A204.1 (cell line): ENCODE data around the gene GAL3ST2.
"Not testable (repeated sequence)": the region's sequence is repeated elsewhere in the genome, so short reads cannot be mapped to it uniquely, and the experiment has no call there.

Source experiments
- FAIRE-seq: peaks from 2 replicates; lab custom pipeline; 2012; peaks lifted over from hg19 to GRCh38; lab: Jason Lieb, UNC

The GAL3ST2 gene

GRCh38 chr2:241795021-241795999, 18.7 kb downstream of the GAL3ST2 start:
- FAIRE-seq, result no peak

GRCh38 chr2:241796209-241796608, 19.6 kb downstream of the GAL3ST2 start:
- no peak for FAIRE-seq

- FAIRE-seq, result no peak
Measured at GRCh38 chr2:241796610-241797138, 20.1 kb downstream of the GAL3ST2 start.

- FAIRE-seq, result no peak
Measured at GRCh38 chr2:241797441-241798080, 20.9 kb downstream of the GAL3ST2 start.

- FAIRE-seq, result no peak
Measured at GRCh38 chr2:241798081-241798630, 21.5 kb downstream of the GAL3ST2 start.

- no peak for FAIRE-seq
Measured at GRCh38 chr2:241798631-241799521, 22.3 kb downstream of the GAL3ST2 start.

- FAIRE-seq, result no peak
Measured at GRCh38 chr2:241799522-241800197, 23.0 kb downstream of the GAL3ST2 start.

- not testable (repeated sequence) for FAIRE-seq
Measured at GRCh38 chr2:241800198-241800903, 23.7 kb downstream of the GAL3ST2 start.

- FAIRE-seq, result no peak
Measured at GRCh38 chr2:241801611-241802420, 25.2 kb downstream of the GAL3ST2 start.

GRCh38 chr2:241802421-241803318, 26.0 kb downstream of the GAL3ST2 start:
- FAIRE-seq, result no peak

GRCh38 chr2:241803387-241804325, 27.0 kb downstream of the GAL3ST2 start:
- FAIRE-seq, result no peak

GRCh38 chr2:241804326-241805229, 28.0 kb downstream of the GAL3ST2 start:
- FAIRE-seq, result no peak

GRCh38 chr2:241806217-241806616, 29.6 kb downstream of the GAL3ST2 start:
- not testable (repeated sequence) for FAIRE-seq

- FAIRE-seq, result no peak
Measured at GRCh38 chr2:241808051-241808720, 31.6 kb downstream of the GAL3ST2 start.

- FAIRE-seq, result no peak
Measured at GRCh38 chr2:241808721-241809382, 32.2 kb downstream of the GAL3ST2 start, which contains the start of gene NEU4. Gene NEU4 (plus strand): TSS chr2:241809193. CDS start chr2:241814485, 5,292 bp downstream.
